ENCODE results near the gene SMYD3. TPM values are rescaled to one million over a fixed set of nuclear protein-coding genes. Genes with fewer than 3 reads are reported as not detected.

SMYD3 gene
- polyA plus RNA-seq, 3 donors from 2014 or later = 48.4 to 57.5 (median 50.8) TPM

- H3K27me3 Mint-ChIP-seq (ENCODE audit: low read depth in 3 of 3) = peaks cover 0 to 2% (median 0%) of the 10 kb centered on the region in 3 donors
- DNase-seq = no peak
- H3K4me1 Mint-ChIP-seq = no peaks in the 10 kb centered on the region
- peaks cover 2 to 5% (median 3%) of the 10 kb centered on the region in 3 donors for H3K36me3 Mint-ChIP-seq
- H3K27ac Mint-ChIP-seq = no peak overlapping the region
- H3K9me3 Mint-ChIP-seq = no peaks in the 10 kb centered on the region
- H3K4me3 Mint-ChIP-seq = no peak overlapping the region
Observed at GRCh38 chr1:246199086-246199645, 307.9 kb downstream of the SMYD3 start.

GRCh38 chr1:246198115-246198816 lies 308.8 kb downstream of the SMYD3 start:
- no peaks in the 10 kb centered on the region for H3K4me1 Mint-ChIP-seq
- H3K9me3 Mint-ChIP-seq = no peaks in the 10 kb centered on the region
- H3K27ac Mint-ChIP-seq = no peak overlapping the region
- H3K4me3 Mint-ChIP-seq = no peak overlapping the region
- H3K36me3 Mint-ChIP-seq = peaks cover 0 to 3% (median 1%) of the 10 kb centered on the region in 3 donors
- no peak for DNase-seq
- H3K27me3 Mint-ChIP-seq (ENCODE audit: low read depth in 3 of 3) = peaks cover 0 to 6% (median 0%) of the 10 kb centered on the region in 3 donors

- DNase-seq = no peak
- peaks cover 0 to 4% (median 3%) of the 10 kb centered on the region in 3 donors for H3K36me3 Mint-ChIP-seq
- no peak overlapping the region for H3K27ac Mint-ChIP-seq
- H3K4me1 Mint-ChIP-seq = no peaks in the 10 kb centered on the region
- H3K27me3 Mint-ChIP-seq (ENCODE audit: low read depth in 3 of 3) = peaks cover 0 to 6% (median 0%) of the 10 kb centered on the region in 3 donors
- H3K9me3 Mint-ChIP-seq = no peaks in the 10 kb centered on the region
- no peak overlapping the region for H3K4me3 Mint-ChIP-seq
Observed at GRCh38 chr1:246197076-246197475, 310.0 kb downstream of the SMYD3 start.

GRCh38 chr1:246195296-246195695 lies 311.8 kb downstream of the SMYD3 start:
- DNase-seq = no peak
- Mint-ChIP-seq H3K4me1 (no peaks in the 10 kb centered on the region), H3K36me3 (peaks cover 4 to 8% (median 6%) of the 10 kb centered on the region in 3 donors), H3K27me3 (ENCODE audit: low read depth in 3 of 3) (peaks cover 0 to 6% (median 0%) of the 10 kb centered on the region in 3 donors), H3K4me3 (no peak overlapping the region), H3K9me3 (no peaks in the 10 kb centered on the region), H3K27ac (no peak overlapping the region)

- H3K9me3 Mint-ChIP-seq = no peaks in the 10 kb centered on the region
- H3K27ac Mint-ChIP-seq = no peak overlapping the region
- DNase-seq = no peak
Observed at GRCh38 chr1:246193537-246193936, 313.5 kb downstream of the SMYD3 start.

GRCh38 chr1:246189126-246189525 lies 318.0 kb downstream of the SMYD3 start:
- H3K9me3 Mint-ChIP-seq = no peaks in the 10 kb centered on the region
- H3K4me3 Mint-ChIP-seq = no peak overlapping the region
- peaks cover 0 to 4% (median 0%) of the 10 kb centered on the region in 3 donors for H3K27me3 Mint-ChIP-seq (ENCODE audit: low read depth in 3 of 3)
- no peak overlapping the region for H3K27ac Mint-ChIP-seq
- no peak for DNase-seq
- H3K36me3 Mint-ChIP-seq = peaks cover 8 to 20% (median 11%) of the 10 kb centered on the region in 3 donors
- no peaks in the 10 kb centered on the region for H3K4me1 Mint-ChIP-seq

More at GRCh38 chr1:246193537-246193936, 313.5 kb downstream of the SMYD3 start:
- H3K27me3 Mint-ChIP-seq (ENCODE audit: low read depth in 3 of 3) = peaks cover 0 to 4% (median 0%) of the 10 kb centered on the region in 3 donors
- H3K4me3 Mint-ChIP-seq = no peak overlapping the region
- no peaks in the 10 kb centered on the region for H3K4me1 Mint-ChIP-seq
- peaks cover 8 to 10% (median 9%) of the 10 kb centered on the region in 3 donors for H3K36me3 Mint-ChIP-seq

- DNase-seq = no peak
Observed at GRCh38 chr1:246187834-246188372, 319.2 kb downstream of the SMYD3 start.

GRCh38 chr1:246184503-246184902 lies 322.6 kb downstream of the SMYD3 start:
- Mint-ChIP-seq H3K4me3 (no peak overlapping the region), H3K9me3 (no peaks in the 10 kb centered on the region), H3K36me3 (peaks cover 0 to 14% (median 3%) of the 10 kb centered on the region in 3 donors), H3K27me3 (ENCODE audit: low read depth in 3 of 3) (no peaks in the 10 kb centered on the region), H3K27ac (no peak overlapping the region), H3K4me1 (peaks cover 12 to 19% of the 10 kb centered on the region in 2 donors)
- DNase-seq = no peak

More at GRCh38 chr1:246187834-246188372, 319.2 kb downstream of the SMYD3 start:
- Mint-ChIP-seq H3K4me3 (no peak overlapping the region), H3K27me3 (ENCODE audit: low read depth in 3 of 3) (no peaks in the 10 kb centered on the region), H3K27ac (no peak overlapping the region), H3K9me3 (no peaks in the 10 kb centered on the region), H3K4me1 (no peaks in the 10 kb centered on the region), H3K36me3 (peaks cover 5 to 20% (median 11%) of the 10 kb centered on the region in 3 donors)

GRCh38 chr1:246182149-246182851 lies 324.8 kb downstream of the SMYD3 start:
- no peaks in the 10 kb centered on the region for H3K27me3 Mint-ChIP-seq (ENCODE audit: low read depth in 3 of 3)
- H3K27ac Mint-ChIP-seq = peak overlapping the region in 1 of 6 donors; percentile 37
- H3K36me3 Mint-ChIP-seq = peaks cover 2 to 14% (median 3%) of the 10 kb centered on the region in 3 donors
- H3K4me3 Mint-ChIP-seq = no peak overlapping the region
- no peak for DNase-seq
- no peaks in the 10 kb centered on the region for H3K9me3 Mint-ChIP-seq
- H3K4me1 Mint-ChIP-seq = peaks cover 12 to 19% of the 10 kb centered on the region in 2 donors

GRCh38 chr1:246181241-246181640 lies 325.8 kb downstream of the SMYD3 start:
- Mint-ChIP-seq H3K4me1 (peaks cover 12 to 19% of the 10 kb centered on the region in 2 donors), H3K4me3 (no peak overlapping the region), H3K27ac (no peak overlapping the region), H3K27me3 (ENCODE audit: low read depth in 3 of 3) (no peaks in the 10 kb centered on the region), H3K36me3 (peaks cover 3 to 7% (median 4%) of the 10 kb centered on the region in 3 donors), H3K9me3 (no peaks in the 10 kb centered on the region)
- no peak for DNase-seq

- Mint-ChIP-seq H3K9me3 (no peaks in the 10 kb centered on the region), H3K36me3 (peaks cover under 1 to 9% (median 4%) of the 10 kb centered on the region in 3 donors), H3K27ac (no peak overlapping the region), H3K4me1 (peaks cover 12 to 19% of the 10 kb centered on the region in 2 donors), H3K4me3 (no peak overlapping the region), H3K27me3 (ENCODE audit: low read depth in 3 of 3) (no peaks in the 10 kb centered on the region)
- no peak for DNase-seq
Observed at GRCh38 chr1:246179401-246179800, 327.7 kb downstream of the SMYD3 start.

- no peak overlapping the region for H3K4me3 Mint-ChIP-seq
- H3K36me3 Mint-ChIP-seq = peaks cover 0 to 5% (median 4%) of the 10 kb centered on the region in 3 donors
- H3K27ac Mint-ChIP-seq = no peak overlapping the region
- H3K9me3 Mint-ChIP-seq = no peaks in the 10 kb centered on the region
- no peak for DNase-seq
- peaks cover 12 to 19% of the 10 kb centered on the region in 2 donors for H3K4me1 Mint-ChIP-seq
- no peaks in the 10 kb centered on the region for H3K27me3 Mint-ChIP-seq (ENCODE audit: low read depth in 3 of 3)
Observed at GRCh38 chr1:246178717-246179311, 328.3 kb downstream of the SMYD3 start.
